ENCODE measurements around the gene PPP1R13B.

DNA sequence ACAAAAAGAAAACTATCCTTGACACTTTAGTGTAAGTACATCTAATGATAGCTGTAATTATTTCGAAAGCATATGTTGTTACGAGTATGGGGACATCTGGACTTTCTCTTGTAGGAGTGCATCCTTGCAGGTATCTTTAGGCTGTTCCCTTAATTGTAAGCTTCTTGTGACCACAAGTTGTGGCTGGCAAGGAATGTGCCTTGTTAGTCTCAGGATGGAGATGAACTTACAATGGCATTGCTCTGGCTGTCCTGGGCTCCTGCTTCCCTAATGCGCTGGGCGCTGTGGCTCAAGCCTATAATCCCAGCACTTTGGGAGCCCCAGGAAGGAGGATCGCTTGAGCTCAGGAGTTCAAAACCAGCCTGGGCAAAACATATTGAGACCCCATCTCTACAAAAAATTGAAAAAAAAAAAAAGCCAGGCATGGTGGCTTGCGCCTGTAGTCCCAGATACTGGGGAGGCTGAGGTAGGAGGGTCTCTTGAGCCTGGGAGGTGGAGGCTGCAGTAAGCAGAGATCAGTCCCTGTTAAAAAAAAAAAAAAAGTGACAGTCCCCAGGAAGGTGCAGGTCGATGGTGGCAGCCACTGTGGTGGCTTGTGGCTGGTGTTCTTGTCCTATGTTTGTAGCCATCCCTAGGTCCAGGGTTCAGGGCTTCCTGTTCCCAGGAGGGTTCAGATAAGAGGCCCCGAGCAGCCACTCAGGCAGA, 23.7 kb upstream of the PPP1R13B start:
- no peak for TF ChIP-seq POLR2A (IDR thresholded peaks at IDR 0.05; ENCODE audit: borderline replicate concordance, extremely low read depth, insufficient read depth, insufficient read length)
- TF ChIP-seq SIN3A (IDR thresholded peaks at IDR 0.05; ENCODE audit: low read depth) = no peak
- no peak for TF ChIP-seq FOSL1 (IDR thresholded peaks at IDR 0.05; ENCODE audit: low read depth)
- TF ChIP-seq, protein P1, sequence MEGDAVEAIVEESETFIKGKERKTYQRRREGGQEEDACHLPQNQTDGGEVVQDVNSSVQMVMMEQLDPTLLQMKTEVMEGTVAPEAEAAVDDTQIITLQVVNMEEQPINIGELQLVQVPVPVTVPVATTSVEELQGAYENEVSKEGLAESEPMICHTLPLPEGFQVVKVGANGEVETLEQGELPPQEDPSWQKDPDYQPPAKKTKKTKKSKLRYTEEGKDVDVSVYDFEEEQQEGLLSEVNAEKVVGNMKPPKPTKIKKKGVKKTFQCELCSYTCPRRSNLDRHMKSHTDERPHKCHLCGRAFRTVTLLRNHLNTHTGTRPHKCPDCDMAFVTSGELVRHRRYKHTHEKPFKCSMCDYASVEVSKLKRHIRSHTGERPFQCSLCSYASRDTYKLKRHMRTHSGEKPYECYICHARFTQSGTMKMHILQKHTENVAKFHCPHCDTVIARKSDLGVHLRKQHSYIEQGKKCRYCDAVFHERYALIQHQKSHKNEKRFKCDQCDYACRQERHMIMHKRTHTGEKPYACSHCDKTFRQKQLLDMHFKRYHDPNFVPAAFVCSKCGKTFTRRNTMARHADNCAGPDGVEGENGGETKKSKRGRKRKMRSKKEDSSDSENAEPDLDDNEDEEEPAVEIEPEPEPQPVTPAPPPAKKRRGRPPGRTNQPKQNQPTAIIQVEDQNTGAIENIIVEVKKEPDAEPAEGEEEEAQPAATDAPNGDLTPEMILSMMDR (IDR thresholded peaks at IDR 0.05 in 2 of 3, conservative IDR thresholded peaks at IDR 0.05 in 1 of 3; ENCODE audit: borderline replicate concordance in 1 of 3, insufficient read depth in 1 of 3, low read depth in 2 of 3, low read length in 2 of 3) = no peak
- TF ChIP-seq, protein P2, sequence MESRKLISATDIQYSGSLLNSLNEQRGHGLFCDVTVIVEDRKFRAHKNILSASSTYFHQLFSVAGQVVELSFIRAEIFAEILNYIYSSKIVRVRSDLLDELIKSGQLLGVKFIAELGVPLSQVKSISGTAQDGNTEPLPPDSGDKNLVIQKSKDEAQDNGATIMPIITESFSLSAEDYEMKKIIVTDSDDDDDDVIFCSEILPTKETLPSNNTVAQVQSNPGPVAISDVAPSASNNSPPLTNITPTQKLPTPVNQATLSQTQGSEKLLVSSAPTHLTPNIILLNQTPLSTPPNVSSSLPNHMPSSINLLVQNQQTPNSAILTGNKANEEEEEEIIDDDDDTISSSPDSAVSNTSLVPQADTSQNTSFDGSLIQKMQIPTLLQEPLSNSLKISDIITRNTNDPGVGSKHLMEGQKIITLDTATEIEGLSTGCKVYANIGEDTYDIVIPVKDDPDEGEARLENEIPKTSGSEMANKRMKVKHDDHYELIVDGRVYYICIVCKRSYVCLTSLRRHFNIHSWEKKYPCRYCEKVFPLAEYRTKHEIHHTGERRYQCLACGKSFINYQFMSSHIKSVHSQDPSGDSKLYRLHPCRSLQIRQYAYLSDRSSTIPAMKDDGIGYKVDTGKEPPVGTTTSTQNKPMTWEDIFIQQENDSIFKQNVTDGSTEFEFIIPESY (IDR thresholded peaks at IDR 0.05; ENCODE audit: extremely low read depth, insufficient replicate concordance, low read length) = no peak
- TF ChIP-seq YY1 (IDR thresholded peaks at IDR 0.05; ENCODE audit: extremely low read depth, insufficient replicate concordance, low read depth, low read length) = no peak
